ENCODE measurements around the gene IL4I1.

IL4I1 gene

DNA sequence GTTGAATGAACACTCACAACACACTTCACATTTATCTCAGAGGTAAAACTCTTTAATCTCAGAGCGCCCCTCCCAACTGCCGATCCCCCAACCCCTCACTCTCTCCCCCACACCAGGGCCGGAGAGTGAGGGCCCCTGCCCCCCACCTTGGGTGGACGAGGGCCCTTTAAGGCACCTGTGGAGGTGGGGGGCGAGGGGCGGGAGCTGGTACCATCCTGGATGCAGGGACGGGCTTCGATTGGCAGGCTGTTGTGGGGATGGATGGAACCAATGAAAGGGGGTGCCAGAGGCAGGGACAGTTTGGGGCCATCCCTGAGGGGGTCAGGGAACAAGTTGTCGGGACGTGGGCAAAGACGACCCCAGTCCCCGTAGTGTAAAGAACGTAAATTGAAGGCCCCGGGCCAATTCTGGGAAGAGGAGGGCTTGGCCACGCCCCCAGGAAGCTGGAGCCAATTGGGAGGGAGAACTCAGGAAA lies 27.6 kb downstream of the IL4I1 start:
- Histone ChIP-seq H3K27ac (peak overlapping the region; percentile 26), H3K9me3 (ENCODE audit: severe bottlenecking) (no peaks in the 10 kb centered on the region), H3K36me3 (peaks cover 18% of the 10 kb centered on the region), H3K4me3 (ENCODE audit: low read depth, low read length) (peak overlapping the region; percentile 50), H3K27me3 (ENCODE audit: insufficient read depth, low read depth, severe bottlenecking) (no peaks in the 10 kb centered on the region)
- DNase-seq: peak; percentile 79
- TF ChIP-seq, protein P1, sequence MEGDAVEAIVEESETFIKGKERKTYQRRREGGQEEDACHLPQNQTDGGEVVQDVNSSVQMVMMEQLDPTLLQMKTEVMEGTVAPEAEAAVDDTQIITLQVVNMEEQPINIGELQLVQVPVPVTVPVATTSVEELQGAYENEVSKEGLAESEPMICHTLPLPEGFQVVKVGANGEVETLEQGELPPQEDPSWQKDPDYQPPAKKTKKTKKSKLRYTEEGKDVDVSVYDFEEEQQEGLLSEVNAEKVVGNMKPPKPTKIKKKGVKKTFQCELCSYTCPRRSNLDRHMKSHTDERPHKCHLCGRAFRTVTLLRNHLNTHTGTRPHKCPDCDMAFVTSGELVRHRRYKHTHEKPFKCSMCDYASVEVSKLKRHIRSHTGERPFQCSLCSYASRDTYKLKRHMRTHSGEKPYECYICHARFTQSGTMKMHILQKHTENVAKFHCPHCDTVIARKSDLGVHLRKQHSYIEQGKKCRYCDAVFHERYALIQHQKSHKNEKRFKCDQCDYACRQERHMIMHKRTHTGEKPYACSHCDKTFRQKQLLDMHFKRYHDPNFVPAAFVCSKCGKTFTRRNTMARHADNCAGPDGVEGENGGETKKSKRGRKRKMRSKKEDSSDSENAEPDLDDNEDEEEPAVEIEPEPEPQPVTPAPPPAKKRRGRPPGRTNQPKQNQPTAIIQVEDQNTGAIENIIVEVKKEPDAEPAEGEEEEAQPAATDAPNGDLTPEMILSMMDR (IDR thresholded peaks at IDR 0.05; ENCODE audit: low read depth, low read length): no peak

DNA sequence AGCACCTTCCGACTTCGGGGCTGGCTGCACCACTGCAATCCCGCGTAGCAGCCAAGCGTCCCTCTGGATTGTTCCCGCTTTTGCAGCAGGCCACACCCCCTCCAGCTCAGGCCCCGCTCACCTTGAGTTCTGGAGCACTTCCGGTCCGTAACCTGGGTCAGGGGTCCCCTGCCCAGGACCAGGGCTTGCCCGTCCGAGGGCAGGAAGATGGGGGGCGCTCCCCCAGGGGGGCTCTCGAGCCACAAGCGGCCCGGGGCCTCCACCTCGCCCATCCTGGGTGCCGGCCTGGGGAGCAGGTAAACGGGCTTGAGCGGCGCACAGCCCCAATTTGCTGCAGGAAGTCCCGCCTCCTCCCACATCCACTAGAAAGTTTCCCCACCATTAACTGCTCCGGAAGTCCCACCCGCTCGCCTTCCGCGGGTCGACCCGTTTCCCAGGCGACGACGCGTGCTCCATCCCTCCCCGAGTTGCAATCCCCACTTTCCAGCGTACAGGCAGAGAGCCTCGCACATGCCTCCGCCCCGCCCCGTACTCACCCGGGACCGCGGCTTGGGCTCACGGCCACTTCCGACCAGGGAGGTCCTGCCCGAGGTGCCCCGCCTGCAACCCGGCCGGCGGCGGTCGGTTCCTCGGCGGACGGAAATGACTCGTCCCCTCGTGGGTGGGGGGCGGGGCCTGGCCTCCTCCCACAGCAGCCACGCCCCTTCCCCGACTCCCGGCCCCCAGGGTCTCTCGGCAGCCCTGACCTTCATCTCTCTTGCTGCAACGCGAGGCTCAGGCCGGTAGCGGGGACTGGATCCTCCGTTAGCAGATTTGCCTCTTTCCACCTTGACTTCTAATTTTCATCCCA lies 29.5 kb downstream of the IL4I1 start, which contains the start of gene PNKP:
TSS of gene PNKP (minus strand) at position 644 of the 850 bp plus-strand sequence. CDS start at position 272, 372 bp downstream.
- DNase-seq: peak; percentile 89
- TF ChIP-seq, protein P1 (IDR thresholded peaks at IDR 0.05; ENCODE audit: low read depth, low read length): no peak
- Histone ChIP-seq H3K27me3 (ENCODE audit: insufficient read depth, low read depth, severe bottlenecking) (no peaks in the 10 kb centered on the region), H3K27ac (peak within 1 kb of the TSS; percentile 94), H3K4me3 (ENCODE audit: low read depth, low read length) (peak within 1 kb of the TSS; percentile 70), H3K36me3 (peaks cover 36% of the 10 kb centered on the region), H3K9me3 (ENCODE audit: severe bottlenecking) (no peaks in the 10 kb centered on the region)

DNA sequence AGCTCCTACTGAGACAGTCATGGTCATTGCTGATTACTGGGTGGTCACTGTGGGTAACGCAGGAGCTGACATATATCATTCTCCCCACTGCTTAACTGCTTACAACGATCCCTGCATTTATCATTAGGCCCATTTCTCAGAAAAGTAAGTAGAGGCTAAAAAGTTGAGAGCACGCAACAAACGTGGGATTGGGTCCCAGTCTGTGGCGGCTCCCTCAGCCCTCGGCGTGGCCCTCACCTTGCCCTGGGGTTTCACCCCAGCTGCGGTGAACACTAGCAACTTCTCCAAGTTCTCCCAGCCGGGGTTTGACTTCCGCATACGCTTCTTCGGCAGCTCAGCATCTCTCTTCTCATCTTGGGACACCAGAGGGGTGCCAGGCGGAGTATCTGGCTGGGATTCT lies 31.8 kb downstream of the IL4I1 start:
- H3K27ac ChIP-seq: no peak overlapping the region
- no peak for DNase-seq
- TF ChIP-seq, protein P1 (IDR thresholded peaks at IDR 0.05; ENCODE audit: low read depth, low read length): no peak
- H3K4me3 ChIP-seq (ENCODE audit: low read depth, low read length): no peak overlapping the region
- no peaks in the 10 kb centered on the region for H3K27me3 ChIP-seq (ENCODE audit: insufficient read depth, low read depth, severe bottlenecking)
- peaks cover 55% of the 10 kb centered on the region for H3K36me3 ChIP-seq
- no peaks in the 10 kb centered on the region for H3K9me3 ChIP-seq (ENCODE audit: severe bottlenecking)

DNA sequence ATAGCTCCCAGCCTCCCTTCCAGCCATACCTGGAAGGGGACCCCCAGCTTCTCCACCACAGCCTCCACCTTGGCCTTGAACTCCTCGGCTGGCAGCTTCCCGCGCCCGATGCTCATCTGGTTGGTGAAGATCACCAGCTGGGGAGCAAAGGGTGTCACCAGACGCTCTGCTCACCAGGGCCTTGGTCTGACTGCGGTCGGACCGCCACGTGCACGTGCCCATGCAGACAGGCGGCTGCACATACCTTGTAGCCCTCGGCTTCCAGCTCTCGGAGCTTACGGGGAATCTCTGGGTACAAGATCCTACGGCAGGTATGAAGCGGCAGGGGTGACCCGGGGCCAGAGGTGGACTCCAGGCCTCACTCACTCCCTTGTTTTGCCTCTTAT lies 32.8 kb downstream of the IL4I1 start:
- no peak for DNase-seq
- Histone ChIP-seq H3K27me3 (ENCODE audit: insufficient read depth, low read depth, severe bottlenecking) (no peaks in the 10 kb centered on the region), H3K36me3 (peaks cover 65% of the 10 kb centered on the region), H3K9me3 (ENCODE audit: severe bottlenecking) (no peaks in the 10 kb centered on the region), H3K4me3 (ENCODE audit: low read depth, low read length) (no peak overlapping the region), H3K27ac (no peak overlapping the region)
- TF ChIP-seq, protein P1 (IDR thresholded peaks at IDR 0.05; ENCODE audit: low read depth, low read length): no peak

DNA sequence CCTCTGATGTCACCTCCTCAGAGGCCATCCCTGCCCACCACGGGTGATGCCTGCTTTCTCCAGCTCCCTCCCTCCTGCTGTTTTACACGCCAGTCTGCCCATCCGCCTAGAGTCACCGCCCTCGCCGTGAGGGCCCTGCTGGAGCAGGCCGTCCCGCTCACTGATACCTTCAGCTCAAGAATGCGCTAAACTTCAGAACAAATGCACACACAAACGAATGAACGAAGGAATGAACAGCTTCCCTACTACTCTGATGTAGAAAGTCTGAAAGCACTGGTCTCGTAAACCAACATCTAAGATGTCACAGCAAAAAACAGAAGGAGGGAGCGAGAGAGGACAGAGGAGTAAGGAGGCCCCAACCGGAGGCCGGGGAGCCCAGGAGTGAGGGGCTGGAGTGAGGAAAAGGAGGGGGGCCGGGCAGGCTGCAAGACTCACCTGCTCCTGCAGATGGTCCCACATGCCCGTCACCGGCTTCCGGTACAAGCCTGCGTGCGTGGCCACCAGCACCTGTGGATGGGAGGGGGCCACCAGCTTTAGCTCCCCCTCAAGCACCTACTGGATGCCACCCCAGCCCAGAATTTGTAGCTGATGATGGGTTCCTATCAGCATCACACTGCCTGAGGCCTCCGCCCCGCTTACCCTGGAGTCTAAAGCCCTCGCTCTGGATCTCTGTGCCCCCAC lies 33.3 kb downstream of the IL4I1 start:
- DNase-seq: no peak
- Histone ChIP-seq H3K4me3 (ENCODE audit: low read depth, low read length) (no peak overlapping the region), H3K27ac (no peak overlapping the region), H3K27me3 (ENCODE audit: insufficient read depth, low read depth, severe bottlenecking) (no peaks in the 10 kb centered on the region), H3K36me3 (peaks cover 70% of the 10 kb centered on the region), H3K9me3 (ENCODE audit: severe bottlenecking) (no peaks in the 10 kb centered on the region)
- TF ChIP-seq, protein P1 (IDR thresholded peaks at IDR 0.05; ENCODE audit: low read depth, low read length): no peak
